PC-9 (cell line): ENCODE data around the gene SMG9. TPM values are rescaled to one million over a fixed set of nuclear protein-coding genes. Genes with fewer than 3 reads are reported as not detected.
A peak's percentile ranks its signal among the peaks of the same experiment; 100 is the strongest.

Experiments
- BruUV-seq: library from RNA; stranded (reverse); fragments of 400-500 nt; replicated peaks from 2 replicates; lab custom pipeline; 2021; lab: Mats Ljungman, UMichigan
- CTCF ChIA-PET: fragments of 300-600 bp; sonication (Branson Sonifier 250); formaldehyde crosslinking; loops from one replicate; lab custom pipeline; 2022; ENCODE audit warnings: antibody characterized with exemption; lab: Charles Lee
- POLR2A ChIA-PET: fragments of 300-600 bp; sonication (Branson Sonifier 250); formaldehyde crosslinking; loops from one replicate; lab custom pipeline; 2022; ENCODE audit warnings: antibody characterized with exemption; ENCODE audit not compliant: unreplicated experiment; lab: Charles Lee
- DNase-seq, 2 experiments: peaks; one replicate each; pipeline versions ENCODE4 v3.0.0 to v3.0.0-alpha.2; 2015 to 2022; ENCODE audit warnings: mixed read lengths in 1 of 2
- H2AFZ ChIP-seq: fragments of 200-600 bp; sonication (generic); 2 replicates; pipeline ENCODE4 v1.8.1; 2017; ENCODE audit warnings: antibody characterized with exemption
- H3F3A ChIP-seq: fragments of 200-600 bp; sonication (generic); 2 replicates; pipeline ENCODE4 v1.8.1; 2017; ENCODE audit warnings: antibody characterized with exemption, mild to moderate bottlenecking, low read depth; ENCODE audit not compliant: insufficient read depth
- H3K27ac ChIP-seq: fragments of 200-600 bp; sonication (generic); 2 replicates; pipeline ENCODE4 v1.6.1; 2016; ENCODE audit warnings: mixed run types
- H3K27me3 ChIP-seq: fragments of 200-600 bp; sonication (generic); 2 replicates; pipeline ENCODE4 v1.6.1; 2016; ENCODE audit warnings: low read depth, mixed run types; ENCODE audit not compliant: insufficient read depth
- H3K36me3 ChIP-seq: fragments of 200-600 bp; sonication (generic); 2 replicates; pipeline ENCODE4 v1.6.1; 2016; ENCODE audit warnings: low read depth, mixed run types
- H3K4me1 ChIP-seq: fragments of 200-600 bp; sonication (generic); replicated peaks from 2 replicates; pipeline ENCODE4 v1.6.1; 2016; ENCODE audit warnings: mixed run types; ENCODE audit not compliant: insufficient read depth
- H3K4me2 ChIP-seq: fragments of 200-600 bp; sonication (generic); 2 replicates; pipeline ENCODE4 v1.6.1; 2017; ENCODE audit warnings: mixed run types
- H3K4me3 ChIP-seq: fragments of 200-600 bp; sonication (generic); 2 replicates; pipeline ENCODE4 v1.6.1; 2016; ENCODE audit warnings: mixed run types
- H3K79me2 ChIP-seq: fragments of 200-600 bp; sonication (generic); 2 replicates; pipeline ENCODE4 v1.6.1; 2017; ENCODE audit warnings: low read depth, mixed run types
- H3K9me2 ChIP-seq: fragments of 200-600 bp; sonication (generic); 2 replicates; pipeline ENCODE4 v1.8.1; 2017; ENCODE audit warnings: mild to moderate bottlenecking; ENCODE audit not compliant: insufficient read depth
- H3K9me3 ChIP-seq: fragments of 200-600 bp; sonication (generic); 2 replicates; pipeline ENCODE4 v1.8.1; 2016; ENCODE audit warnings: low read depth; ENCODE audit not compliant: insufficient read depth
- H4K20me1 ChIP-seq: fragments of 200-600 bp; sonication (generic); 2 replicates; pipeline ENCODE4 v1.8.1; 2017; ENCODE audit not compliant: insufficient read depth
- EZH2 ChIP-seq: fragments of 200-600 bp; sonication (generic); IDR thresholded peaks from 2 replicates; pipeline ENCODE4 v1.8.0; 2017; ENCODE audit warnings: antibody characterized with exemption, low read depth
- intact Hi-C: fragments of 100-400 bp; cut with micrococcal nuclease; formaldehyde crosslinking; loops from one replicate; pipeline ENCODE4 v1.10.0; 2022; ENCODE audit not compliant: unreplicated experiment
- total RNA-seq: library from RNA; stranded (reverse); gene quantifications from 2 replicates; pipeline ENCODE4 v1.2.3, GENCODE V29; 2021
- TF ChIP-seq, protein P1 (sequence below): fragments of 200-600 bp; sonication (generic); conservative IDR thresholded peaks from 2 replicates; pipeline ENCODE4 v1.6.1; 2017; ENCODE audit warnings: mixed run types, antibody characterized with exemption, mild to moderate bottlenecking, moderate library complexity

Gene SMG9
- total RNA-seq, 1 experiment from 2014 or later = 76.8 TPM

- H2AFZ ChIP-seq = no peak overlapping the region
- H3K4me1 ChIP-seq = peaks cover 43% of the 10 kb centered on the region
- POLR2A ChIA-PET = interaction anchor here (0.6 to 1.2 kb wide), 2 partner anchors 115 to 117 kb away, joined by 5 to 7 read pairs; partner anchors contain the start of gene PLAUR
Observed at GRCh38 chr19:43784981-43785808, 30.4 kb upstream of the SMG9 start.

GRCh38 chr19:43784241-43784980 lies 29.6 kb upstream of the SMG9 start:
- no peak overlapping the region for H2AFZ ChIP-seq
- H3F3A ChIP-seq = peaks cover 60% of the 10 kb centered on the region
- no TSS peak for BruUV-seq
- DNase-seq = peak; percentile 89 to 94
- H3K9me2 ChIP-seq = no peaks in the 10 kb centered on the region
- H3K9me3 ChIP-seq = no peaks in the 10 kb centered on the region
- peak overlapping the region; percentile 16; the same call in 1 of the 2 replicates for H3K4me3 ChIP-seq
- ChIA-PET CTCF (interaction anchor here (0.6 to 1.9 kb wide), 3 partner anchors 39 to 116 kb away, joined by 3 to 9 read pairs (median 5); no protein-coding TSS in a partner anchor), POLR2A (interaction anchor here (0.6 to 1.2 kb wide), 2 partner anchors 116 kb away, joined by 7 to 11 read pairs; no protein-coding TSS in a partner anchor)
- no peak for TF ChIP-seq EZH2
- peaks cover 21% of the 10 kb centered on the region for H3K79me2 ChIP-seq
- peak overlapping the region; percentile 75 for H3K4me2 ChIP-seq
- H3K36me3 ChIP-seq = no peaks in the 10 kb centered on the region
- no peaks in the 10 kb centered on the region for H4K20me1 ChIP-seq
- intact Hi-C loops = loop anchor here (2.0 to 10.0 kb wide), 4 partner anchors 20 to 340 kb away; partner anchors contain the start of genes IRGQ, SMG9 and ZNF576
- H3K27ac ChIP-seq = peak overlapping the region; percentile 70
- H3K4me1 ChIP-seq = peaks cover 43% of the 10 kb centered on the region
- no peaks in the 10 kb centered on the region for H3K27me3 ChIP-seq

More at GRCh38 chr19:43784981-43785808, 30.4 kb upstream of the SMG9 start:
- Histone ChIP-seq H3K4me2 (peak overlapping the region; percentile 75), H3F3A (peaks cover 53% of the 10 kb centered on the region), H3K27me3 (no peaks in the 10 kb centered on the region), H3K9me3 (no peaks in the 10 kb centered on the region), H3K9me2 (no peaks in the 10 kb centered on the region), H3K79me2 (peaks cover 13% of the 10 kb centered on the region), H4K20me1 (no peaks in the 10 kb centered on the region), H3K4me3 (peak overlapping the region; percentile 16; the same call in 1 of the 2 replicates), H3K36me3 (no peaks in the 10 kb centered on the region), H3K27ac (peak overlapping the region; percentile 70)
- peak; percentile 86 to 91 for DNase-seq
- intact Hi-C loops = loop anchor here (1.0 to 10.0 kb wide), 6 partner anchors 20 to 340 kb away; partner anchors contain the start of genes IRGQ, SMG9 and ZNF576
- TSS peak; percentile 24 for BruUV-seq
- TF ChIP-seq, protein P1, sequence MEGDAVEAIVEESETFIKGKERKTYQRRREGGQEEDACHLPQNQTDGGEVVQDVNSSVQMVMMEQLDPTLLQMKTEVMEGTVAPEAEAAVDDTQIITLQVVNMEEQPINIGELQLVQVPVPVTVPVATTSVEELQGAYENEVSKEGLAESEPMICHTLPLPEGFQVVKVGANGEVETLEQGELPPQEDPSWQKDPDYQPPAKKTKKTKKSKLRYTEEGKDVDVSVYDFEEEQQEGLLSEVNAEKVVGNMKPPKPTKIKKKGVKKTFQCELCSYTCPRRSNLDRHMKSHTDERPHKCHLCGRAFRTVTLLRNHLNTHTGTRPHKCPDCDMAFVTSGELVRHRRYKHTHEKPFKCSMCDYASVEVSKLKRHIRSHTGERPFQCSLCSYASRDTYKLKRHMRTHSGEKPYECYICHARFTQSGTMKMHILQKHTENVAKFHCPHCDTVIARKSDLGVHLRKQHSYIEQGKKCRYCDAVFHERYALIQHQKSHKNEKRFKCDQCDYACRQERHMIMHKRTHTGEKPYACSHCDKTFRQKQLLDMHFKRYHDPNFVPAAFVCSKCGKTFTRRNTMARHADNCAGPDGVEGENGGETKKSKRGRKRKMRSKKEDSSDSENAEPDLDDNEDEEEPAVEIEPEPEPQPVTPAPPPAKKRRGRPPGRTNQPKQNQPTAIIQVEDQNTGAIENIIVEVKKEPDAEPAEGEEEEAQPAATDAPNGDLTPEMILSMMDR = peak; percentile 97
- no peak for TF ChIP-seq EZH2
- CTCF ChIA-PET = interaction anchor here (0.6 to 1.9 kb wide), 3 partner anchors 40 to 1204 kb away, joined by 3 to 9 read pairs (median 3); no protein-coding TSS in a partner anchor

DNA sequence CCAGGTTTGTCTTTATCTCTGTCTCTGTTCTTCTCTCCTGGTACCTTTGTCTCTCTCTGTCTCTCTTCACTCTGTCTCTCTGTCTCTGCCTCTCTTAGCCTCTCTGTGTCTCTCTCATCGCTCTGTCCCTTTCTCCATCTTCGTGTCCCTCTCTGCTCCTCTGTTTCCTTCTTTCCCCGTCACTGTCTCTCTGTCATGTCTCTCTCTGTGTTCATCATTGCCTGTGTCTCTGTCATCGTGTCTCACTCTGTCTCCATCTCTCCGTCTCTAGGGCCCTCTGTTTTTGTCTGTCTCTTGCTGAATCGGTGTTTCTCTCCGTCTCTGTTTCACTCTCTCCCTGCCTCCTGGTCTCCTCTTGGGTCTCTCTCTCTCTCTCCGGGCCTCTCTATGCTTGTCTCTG lies 28.9 kb upstream of the SMG9 start:
- H4K20me1 ChIP-seq = no peaks in the 10 kb centered on the region
- TF ChIP-seq, protein P1 = no peak
- no peak for TF ChIP-seq EZH2
- H3K36me3 ChIP-seq = no peaks in the 10 kb centered on the region
- H3K4me1 ChIP-seq = peaks cover 49% of the 10 kb centered on the region
- no peak for DNase-seq
- no peaks in the 10 kb centered on the region for H3K27me3 ChIP-seq
- H3K9me2 ChIP-seq = no peaks in the 10 kb centered on the region
- H3K4me2 ChIP-seq = peak overlapping the region; percentile 75
- H3K79me2 ChIP-seq = peaks cover 28% of the 10 kb centered on the region
- intact Hi-C loops = loop anchor here (2.0 to 10.0 kb wide), 4 partner anchors 19 to 339 kb away; partner anchors contain the start of genes IRGQ, SMG9 and ZNF576
- H2AFZ ChIP-seq = no peak overlapping the region
- peak overlapping the region; percentile 70 for H3K27ac ChIP-seq
- no TSS peak for BruUV-seq
- H3K9me3 ChIP-seq = no peaks in the 10 kb centered on the region
- CTCF ChIA-PET = no interaction called here
- POLR2A ChIA-PET = no interaction called here
- H3F3A ChIP-seq = peaks cover 68% of the 10 kb centered on the region
- no peak overlapping the region for H3K4me3 ChIP-seq
